Measurements from ENCODE around the gene FLAD1. TPM values are rescaled to one million over a fixed set of nuclear protein-coding genes. Genes with fewer than 3 reads are reported as not detected.

The FLAD1 gene
- total RNA-seq, 1 experiment from 2014 or later, result 97.0 TPM

- Histone ChIP-seq H2AK5ac (ENCODE audit: insufficient read length, low read length) (no peak overlapping the region), H3K4me1 (ENCODE audit: insufficient read depth, low read length) (peaks cover 6% of the 10 kb centered on the region; the same call in 1 of the 2 replicates), H3K14ac (ENCODE audit: insufficient read depth, low read length) (peak overlapping the region; percentile 62), H4K5ac (ENCODE audit: insufficient read length, low read depth, low read length) (no peak overlapping the region), H3K27me3 (ENCODE audit: insufficient read depth, low read length) (no peaks in the 10 kb centered on the region), H3K23ac (ENCODE audit: insufficient read length, low read depth, low read length) (no peak overlapping the region), H4K20me1 (ENCODE audit: control insufficient read depth, insufficient read depth, insufficient read length) (no peaks in the 10 kb centered on the region), H3K79me2 (ENCODE audit: insufficient read depth, low read length) (no peaks in the 10 kb centered on the region; the same call in 1 of the 2 replicates), H3K56ac (ENCODE audit: insufficient read length, low read depth, low read length) (no peak overlapping the region), H4K91ac (ENCODE audit: insufficient read length, low read depth, low read length) (no peak overlapping the region), H2AFZ (ENCODE audit: low read length) (no peak overlapping the region), H2BK12ac (ENCODE audit: insufficient read length, low read depth, low read length) (no peak overlapping the region), H2BK20ac (ENCODE audit: low read depth, low read length, poor library complexity, severe bottlenecking) (no peak overlapping the region), H3K9ac (ENCODE audit: extremely low read depth, insufficient read length, low read length) (peak overlapping the region; percentile 58), H3K23me2 (ENCODE audit: insufficient read length, low read depth, low read length, poor library complexity, severe bottlenecking) (peaks cover 16% of the 10 kb centered on the region), H4K8ac (replicated peaks; ENCODE audit: insufficient read length, low read depth, low read length) (no peak overlapping the region), H3K27ac (ENCODE audit: insufficient read length, low read depth, low read length) (no peak overlapping the region), H3T11ph (ENCODE audit: low read length) (no peak overlapping the region), H3K9me3 (ENCODE audit: control insufficient read depth, low read depth, low read length) (no peaks in the 10 kb centered on the region), H3K4me2 (ENCODE audit: insufficient read depth, insufficient read length, low read length) (peak overlapping the region; percentile 94), H3K4ac (ENCODE audit: low read depth, low read length) (no peak overlapping the region), H2BK120ac (ENCODE audit: low read depth, low read length, poor library complexity, severe bottlenecking) (no peak overlapping the region), H2BK5ac (ENCODE audit: insufficient read length, low read length) (no peak overlapping the region), H2BK15ac (ENCODE audit: low read depth, low read length) (no peak overlapping the region), H3K79me1 (ENCODE audit: insufficient read depth, low read depth, low read length, poor library complexity, severe bottlenecking) (no peaks in the 10 kb centered on the region), H3K18ac (ENCODE audit: insufficient read length, low read depth, low read length) (peak overlapping the region; percentile 56)
- no peak for TF ChIP-seq CTCF (conservative IDR thresholded peaks at IDR 0.05)
- no peak for DNase-seq
- Mint-ChIP-seq H3K4me3 (peak overlapping the region; percentile 83 to 97), H3K27ac (peak overlapping the region; percentile 98 to 99 (median 99)), H3K27me3 (ENCODE audit: low read depth) (no peaks in the 10 kb centered on the region), H3K4me1 (peaks cover 55 to 67% of the 10 kb centered on the region in 2 experiments), H3K9me3 (no peaks in the 10 kb centered on the region), H3K36me3 (ENCODE audit: insufficient read depth in 1 of 3, low read depth in 3 of 3) (peaks cover 8 to 27% (median 23%) of the 10 kb centered on the region in 3 experiments; a peak in 6 of 7 replicates)
- no CpG with 5 or more reads among the region's 6 CpGs for WGBS (ENCODE audit: extremely low coverage, insufficient read length, low lambda C conversion rate)
Observed at GRCh38 chr1:154956544-154956941, 26.6 kb upstream of the FLAD1 start.

Data from H9 (cell line).